GM19452 (cell line): ENCODE measurements around the gene ARID4B.
"Not testable (repeated sequence)": the region's sequence is repeated elsewhere in the genome, so short reads cannot be mapped to it uniquely, and the experiment has no call there.

Experiments used
- ATAC-seq: cut with Tn5 transposase; IDR thresholded peaks from one replicate; pipeline ENCODE4 v1.9.1; 2021; ENCODE audit not compliant: unreplicated experiment

Gene ARID4B

GRCh38 chr1:235297579-235297978, 30.4 kb downstream of the ARID4B start:
- no peak for ATAC-seq

- ATAC-seq, result no peak
These were observed 31.2 kb downstream of the ARID4B start for GRCh38 chr1:235296729-235297128.

- no peak for ATAC-seq
These were observed 32.1 kb downstream of the ARID4B start for GRCh38 chr1:235295902-235296350.

GRCh38 chr1:235293322-235293942, 34.5 kb downstream of the ARID4B start:
- ATAC-seq, result no peak

GRCh38 chr1:235292790-235293189, 35.2 kb downstream of the ARID4B start:
- ATAC-seq, result no peak

- ATAC-seq, result no peak
These were observed 36.3 kb downstream of the ARID4B start for GRCh38 chr1:235291599-235292091.

- no peak for ATAC-seq
These were observed 37.1 kb downstream of the ARID4B start for GRCh38 chr1:235290740-235291502.

GRCh38 chr1:235289859-235290739, 37.9 kb downstream of the ARID4B start:
- no peak for ATAC-seq

GRCh38 chr1:235287208-235287882, 40.6 kb downstream of the ARID4B start:
- ATAC-seq, result no peak

GRCh38 chr1:235286667-235287066, 41.3 kb downstream of the ARID4B start:
- ATAC-seq, result no peak

- no peak for ATAC-seq
These were observed 43.7 kb downstream of the ARID4B start for GRCh38 chr1:235284231-235284769.

GRCh38 chr1:235283636-235284035, 44.3 kb downstream of the ARID4B start:
- ATAC-seq, result not testable (repeated sequence)

GRCh38 chr1:235280467-235280866, 47.5 kb downstream of the ARID4B start:
- ATAC-seq, result no peak

- ATAC-seq, result no peak
These were observed 48.3 kb downstream of the ARID4B start for GRCh38 chr1:235279694-235280093.

- no peak for ATAC-seq
These were observed 49.1 kb downstream of the ARID4B start for GRCh38 chr1:235278915-235279292.

- no peak for ATAC-seq
These were observed 49.6 kb downstream of the ARID4B start for GRCh38 chr1:235278233-235278914.

- ATAC-seq, result no peak
These were observed 50.3 kb downstream of the ARID4B start for GRCh38 chr1:235277709-235278108.

- no peak for ATAC-seq
These were observed 52.1 kb downstream of the ARID4B start for GRCh38 chr1:235275836-235276235.

GRCh38 chr1:235275223-235275622, 52.8 kb downstream of the ARID4B start:
- peak; percentile 68 for ATAC-seq

GRCh38 chr1:235272851-235273250, 55.1 kb downstream of the ARID4B start:
- ATAC-seq, result no peak
